ENCODE measurements around the gene FGF4.

GRCh38 chr11:69760319-69760718 is 14.8 kb downstream of the FGF4 start:
- TF ChIP-seq CTCF (IDR thresholded peaks at IDR 0.05) (no peak), POLR2A (IDR thresholded peaks at IDR 0.05) (no peak)
